ENCODE results near the gene BBS9. TPM values are rescaled to one million over a fixed set of nuclear protein-coding genes. Genes with fewer than 3 reads are reported as not detected.

The BBS9 gene
- total RNA-seq, 2 experiments from 2014 or later, result 16.0 to 20.4 TPM

DNA sequence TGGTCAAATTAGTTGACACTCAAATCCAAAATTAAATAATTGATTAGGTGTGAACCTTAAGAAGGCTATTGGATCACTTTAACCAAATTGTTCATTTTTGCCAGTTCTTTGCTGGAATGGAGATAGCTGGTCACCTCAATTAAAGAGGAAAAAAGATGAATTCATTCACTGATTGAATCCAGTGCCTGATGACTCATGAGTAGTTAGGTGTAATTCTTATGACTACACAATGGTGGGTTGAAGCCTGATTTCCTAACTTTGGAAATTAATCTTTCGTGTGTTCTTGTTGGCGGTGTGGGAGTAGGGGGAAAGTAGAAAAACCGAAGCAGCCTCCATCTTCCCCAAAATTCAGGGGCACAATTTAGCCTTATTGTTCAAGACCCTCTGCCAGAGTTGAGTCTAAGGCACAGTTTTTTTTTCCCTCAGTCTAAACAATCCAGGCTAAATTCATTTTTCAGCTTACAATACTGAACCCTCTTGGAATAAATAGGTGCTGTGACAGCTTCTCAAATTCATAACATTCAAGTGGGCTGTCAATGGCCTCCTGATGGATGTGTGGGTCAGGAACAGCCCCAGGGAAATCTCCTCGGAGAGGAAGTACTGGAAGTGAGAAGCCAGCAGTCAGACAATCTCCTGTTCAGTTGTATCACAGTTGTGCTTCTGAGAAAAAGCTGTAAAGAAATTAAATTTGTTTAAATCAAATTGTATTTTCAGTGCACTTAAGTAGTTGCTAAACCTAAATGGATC, 356.6 kb downstream of the BBS9 start:
- ATAC-seq (ENCODE audit: poor library complexity) (no peak), DNase-seq (no peak)
- Histone ChIP-seq H3K36me3 (ENCODE audit: insufficient read depth, low read length) (no peaks in the 10 kb centered on the region), H3K27ac (ENCODE audit: low read depth in 1 of 2, low read length in 2 of 2) (no peak overlapping the region), H3K9me3 (ENCODE audit: control insufficient read depth in 1 of 2, insufficient read depth in 1 of 2, low read length in 2 of 2) (no peaks in the 10 kb centered on the region), H3K4me1 (ENCODE audit: insufficient read depth, low read length) (no peaks in the 10 kb centered on the region), H3K27me3 (ENCODE audit: control insufficient read depth in 1 of 2, insufficient read depth in 2 of 2, low read length in 2 of 2) (no peaks in the 10 kb centered on the region), H3K4me3 (ENCODE audit: low read length) (no peak overlapping the region)
- ChIA-PET CTCF (no interaction called here), POLR2A (no interaction called here)
- H3K9me3 Mint-ChIP-seq, result no peaks in the 10 kb centered on the region
- no peaks in the 10 kb centered on the region for H3K27me3 Mint-ChIP-seq
- H3K4me3 Mint-ChIP-seq, result no peak overlapping the region
- no peak overlapping the region for H3K27ac Mint-ChIP-seq
- H3K36me3 Mint-ChIP-seq (ENCODE audit: low read depth), result peaks cover 27% of the 10 kb centered on the region
- intact Hi-C loops (cut with DNase I, micrococcal nuclease), result no loop called here
- TF ChIP-seq CTCF (IDR thresholded peaks at IDR 0.05), result no peak
- H3K4me1 Mint-ChIP-seq (ENCODE audit: low read depth), result no peaks in the 10 kb centered on the region

DNA sequence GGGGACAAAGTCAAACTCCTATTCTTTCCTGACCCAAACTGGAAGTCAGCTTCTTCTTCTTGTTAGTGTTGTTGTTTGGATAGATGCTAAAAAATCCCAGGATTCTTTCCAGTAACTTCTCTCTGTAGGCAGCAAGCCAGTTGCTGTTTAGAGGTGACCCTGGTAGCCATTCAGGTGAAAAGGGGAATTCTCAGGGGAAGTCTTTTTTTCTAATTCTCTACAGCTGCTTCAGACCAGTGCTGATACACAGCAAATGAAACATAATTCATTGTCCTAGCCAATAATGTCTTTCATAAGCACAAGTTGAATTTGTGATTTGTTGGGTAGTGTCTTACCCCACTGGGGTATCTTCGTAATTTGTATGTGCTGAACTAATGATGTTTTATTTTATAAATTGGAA, 357.3 kb downstream of the BBS9 start:
- Histone ChIP-seq H3K27ac (ENCODE audit: low read depth in 1 of 2, low read length in 2 of 2) (no peak overlapping the region), H3K9me3 (ENCODE audit: control insufficient read depth in 1 of 2, insufficient read depth in 1 of 2, low read length in 2 of 2) (no peaks in the 10 kb centered on the region), H3K4me1 (ENCODE audit: insufficient read depth, low read length) (no peaks in the 10 kb centered on the region), H3K27me3 (ENCODE audit: control insufficient read depth in 1 of 2, insufficient read depth in 2 of 2, low read length in 2 of 2) (no peaks in the 10 kb centered on the region), H3K36me3 (ENCODE audit: insufficient read depth, low read length) (no peaks in the 10 kb centered on the region), H3K4me3 (ENCODE audit: low read length) (no peak overlapping the region)
- Mint-ChIP-seq H3K27me3 (no peaks in the 10 kb centered on the region), H3K36me3 (ENCODE audit: low read depth) (peaks cover 22% of the 10 kb centered on the region), H3K9me3 (no peaks in the 10 kb centered on the region), H3K4me3 (no peak overlapping the region), H3K27ac (no peak overlapping the region), H3K4me1 (ENCODE audit: low read depth) (no peaks in the 10 kb centered on the region)
- no peak for TF ChIP-seq CTCF (IDR thresholded peaks at IDR 0.05)
- DNase-seq, result no peak
- intact Hi-C loops (cut with DNase I, micrococcal nuclease), result no loop called here
- CTCF ChIA-PET, result interaction anchor here (1.5 kb wide), 1 partner anchor 10 kb away, joined by 5 read pairs; no protein-coding TSS in a partner anchor
- no peak for ATAC-seq (ENCODE audit: poor library complexity)
- POLR2A ChIA-PET, result no interaction called here

DNA sequence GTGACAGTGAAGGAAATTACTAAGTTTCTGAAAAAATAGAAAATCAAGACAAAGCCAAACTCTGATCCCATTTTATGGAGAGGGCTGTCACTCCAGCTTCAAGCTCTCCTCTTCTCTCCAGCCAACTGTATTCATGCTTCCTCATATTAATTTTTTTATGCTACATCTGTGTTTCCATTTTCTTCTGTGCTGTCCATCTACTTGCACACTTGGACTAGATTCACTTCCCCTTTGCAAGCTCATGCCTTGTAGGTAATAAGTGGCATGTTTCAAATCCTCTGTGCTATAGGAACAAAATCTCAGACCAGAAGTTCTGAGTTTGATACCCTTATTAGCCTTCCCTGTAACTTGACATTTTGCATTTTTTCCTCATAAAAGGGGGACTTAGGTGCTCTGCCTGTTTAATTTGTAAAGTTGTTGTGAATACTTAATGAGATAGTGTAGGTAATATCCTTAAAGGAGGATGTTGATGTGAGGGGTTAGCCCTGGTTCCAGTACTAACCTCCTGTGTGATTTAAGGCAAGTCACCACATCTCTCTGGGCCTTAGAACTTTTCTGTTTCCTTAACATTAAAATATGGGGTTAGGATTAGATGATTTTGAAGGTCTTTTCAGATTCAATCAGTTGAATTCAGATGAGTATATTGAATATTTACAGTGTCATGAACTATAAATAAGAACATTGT, 358.8 kb downstream of the BBS9 start:
- H3K36me3 ChIP-seq (ENCODE audit: insufficient read depth, low read length), result no peaks in the 10 kb centered on the region
- Mint-ChIP-seq H3K27me3 (no peaks in the 10 kb centered on the region), H3K27ac (no peak overlapping the region), H3K9me3 (no peaks in the 10 kb centered on the region), H3K4me1 (ENCODE audit: low read depth) (no peaks in the 10 kb centered on the region), H3K4me3 (no peak overlapping the region), H3K36me3 (ENCODE audit: low read depth) (peaks cover 13% of the 10 kb centered on the region)
- DNase-seq, result no peak
- no peaks in the 10 kb centered on the region for H3K9me3 ChIP-seq (ENCODE audit: control insufficient read depth in 1 of 2, insufficient read depth in 1 of 2, low read length in 2 of 2)
- intact Hi-C loops (cut with DNase I, micrococcal nuclease), result no loop called here
- TF ChIP-seq CTCF (IDR thresholded peaks at IDR 0.05), result no peak
- H3K4me3 ChIP-seq (ENCODE audit: low read length), result no peak overlapping the region
- ChIA-PET CTCF (interaction anchor here (1.5 kb wide), 1 partner anchor 9 kb away, joined by 5 read pairs; no protein-coding TSS in a partner anchor), POLR2A (no interaction called here)
- H3K4me1 ChIP-seq (ENCODE audit: insufficient read depth, low read length), result no peaks in the 10 kb centered on the region
- no peak overlapping the region for H3K27ac ChIP-seq (ENCODE audit: low read depth in 1 of 2, low read length in 2 of 2)
- H3K27me3 ChIP-seq (ENCODE audit: control insufficient read depth in 1 of 2, insufficient read depth in 2 of 2, low read length in 2 of 2), result no peaks in the 10 kb centered on the region
- no peak for ATAC-seq (ENCODE audit: poor library complexity)
